Activated CD8-positive, alpha-beta memory T cell treated with anti-CD3 and anti-CD28 coated beads for 36 hours (primary cell): ENCODE data around the gene PHLDA3. TPM values are rescaled to one million over a fixed set of nuclear protein-coding genes. Genes with fewer than 3 reads are reported as not detected.

Source experiments
- CTCF ChIA-PET: fragments of 350-600 bp; sonication (Branson Sonifier 250); formaldehyde crosslinking; loops from one replicate; lab custom pipeline; 2021; ENCODE audit warnings: antibody characterized with exemption; lab: Charles Lee
- POLR2A ChIA-PET: fragments of 350-600 bp; sonication (Branson Sonifier 250); formaldehyde crosslinking; loops from one replicate; lab custom pipeline; 2021; ENCODE audit warnings: antibody characterized with exemption; lab: Charles Lee
- total RNA-seq, 2 experiments: library from RNA; stranded (reverse); gene quantifications; one replicate each; pipeline ENCODE4 v1.2.3, GENCODE V29; 2021

PHLDA3 gene
- total RNA-seq, 2 experiments from 2014 or later = 8.7 to 9.7 TPM

- CTCF ChIA-PET = interaction anchor here (0.7 kb wide), 1 partner anchor 9 kb away, joined by 3 read pairs; no protein-coding TSS in a partner anchor
- POLR2A ChIA-PET = no interaction called here
These were observed 42.3 kb downstream of the PHLDA3 start for GRCh38 chr1:201426479-201427310.

DNA sequence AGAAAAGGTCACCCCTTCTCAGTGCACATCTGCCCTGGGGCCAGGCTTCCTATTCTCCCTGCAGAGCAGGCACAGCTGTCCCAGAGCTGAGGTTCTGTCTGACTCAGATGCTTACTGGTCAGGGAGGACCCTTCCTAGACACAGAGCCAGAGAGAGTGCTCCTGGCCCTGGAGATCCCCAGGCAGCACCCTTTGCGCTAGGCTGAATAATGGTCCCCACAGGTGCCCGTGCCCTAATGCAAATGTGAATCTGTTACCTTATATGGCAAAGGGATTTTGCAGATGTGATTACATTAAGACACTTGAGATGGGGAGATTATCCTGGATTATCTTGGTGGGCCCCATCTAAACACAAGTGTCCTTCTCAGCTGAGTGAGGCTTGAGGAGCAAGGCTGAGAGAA lies 44.8 kb downstream of the PHLDA3 start:
- ChIA-PET CTCF (no interaction called here), POLR2A (no interaction called here)

GRCh38 chr1:201423655-201424054 lies 45.3 kb downstream of the PHLDA3 start:
- POLR2A ChIA-PET = no interaction called here
- CTCF ChIA-PET = no interaction called here

- POLR2A ChIA-PET = no interaction called here
These were observed 46.5 kb downstream of the PHLDA3 start for GRCh38 chr1:201422436-201423030.

GRCh38 chr1:201422026-201422425 lies 47.0 kb downstream of the PHLDA3 start:
- POLR2A ChIA-PET = no interaction called here
- CTCF ChIA-PET = no interaction called here

More at GRCh38 chr1:201422436-201423030, 46.5 kb downstream of the PHLDA3 start:
- CTCF ChIA-PET = no interaction called here

- ChIA-PET CTCF (no interaction called here), POLR2A (no interaction called here)
These were observed 47.9 kb downstream of the PHLDA3 start for GRCh38 chr1:201421041-201421440.

DNA sequence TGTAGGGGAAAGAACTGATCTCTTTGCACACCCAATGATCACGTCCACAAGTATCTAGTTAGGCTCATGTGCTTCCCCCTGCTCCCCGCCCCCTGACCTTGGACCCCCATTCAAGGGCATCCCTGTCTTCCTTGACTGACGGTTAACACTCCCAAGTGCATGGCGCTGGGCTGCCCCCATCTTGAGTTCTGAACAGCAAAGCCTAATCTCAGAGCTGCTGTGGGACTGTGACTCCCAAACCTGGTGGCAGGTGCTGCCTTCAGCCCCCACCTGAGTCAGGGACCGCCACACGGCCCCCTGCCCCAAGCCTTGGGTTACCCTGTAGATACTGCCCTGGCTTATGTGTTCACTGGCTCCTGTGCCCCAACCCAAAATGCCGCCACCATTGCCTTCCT lies 48.4 kb downstream of the PHLDA3 start:
- ChIA-PET CTCF (interaction anchor here (1.5 kb wide), 1 partner anchor 283 kb away, joined by 3 read pairs; no protein-coding TSS in a partner anchor), POLR2A (no interaction called here)

DNA sequence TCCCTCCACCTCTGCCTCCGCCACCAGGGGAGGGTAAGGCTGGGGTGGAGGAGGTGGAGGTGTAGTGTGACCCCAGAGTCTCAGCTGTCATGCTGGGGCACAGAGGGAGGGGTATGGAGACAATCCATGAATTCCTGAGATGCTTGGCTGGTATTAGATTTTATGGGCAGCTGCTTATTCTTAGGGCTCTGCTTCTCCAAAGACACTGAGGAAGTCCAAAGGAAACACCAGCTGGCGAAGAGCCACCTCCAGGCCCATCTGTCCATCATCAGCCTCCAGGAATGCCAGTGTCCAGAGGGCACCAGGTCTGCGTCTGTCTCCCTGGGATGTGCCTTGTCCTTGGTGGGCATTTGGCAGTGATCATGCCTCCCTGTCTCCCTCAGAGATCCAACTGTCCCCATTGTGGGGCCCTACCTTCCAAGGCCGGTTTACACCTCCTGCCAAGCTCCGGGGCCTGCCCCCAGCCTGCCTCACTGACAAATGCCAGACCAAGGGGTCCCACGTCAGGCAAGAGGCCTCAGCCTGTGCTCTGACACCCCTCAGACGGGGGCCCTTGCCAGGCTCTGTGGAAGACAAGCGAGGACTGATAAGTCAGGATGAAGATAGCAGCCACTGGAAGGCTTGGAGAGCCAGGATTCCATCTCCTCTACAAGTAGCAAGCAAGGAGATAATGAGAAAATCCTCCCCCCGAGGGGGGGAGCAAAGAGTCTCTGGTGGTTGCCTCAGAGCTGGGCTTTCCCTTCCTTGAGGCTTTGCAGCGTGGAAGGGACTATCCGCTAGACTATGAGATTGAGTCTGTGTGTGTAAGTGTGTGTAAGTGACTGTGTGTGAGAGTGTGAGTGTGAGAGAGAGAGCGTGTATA lies 49.0 kb downstream of the PHLDA3 start:
- POLR2A ChIA-PET = no interaction called here
- CTCF ChIA-PET = interaction anchor here (1.5 kb wide), 1 partner anchor 283 kb away, joined by 3 read pairs; no protein-coding TSS in a partner anchor

DNA sequence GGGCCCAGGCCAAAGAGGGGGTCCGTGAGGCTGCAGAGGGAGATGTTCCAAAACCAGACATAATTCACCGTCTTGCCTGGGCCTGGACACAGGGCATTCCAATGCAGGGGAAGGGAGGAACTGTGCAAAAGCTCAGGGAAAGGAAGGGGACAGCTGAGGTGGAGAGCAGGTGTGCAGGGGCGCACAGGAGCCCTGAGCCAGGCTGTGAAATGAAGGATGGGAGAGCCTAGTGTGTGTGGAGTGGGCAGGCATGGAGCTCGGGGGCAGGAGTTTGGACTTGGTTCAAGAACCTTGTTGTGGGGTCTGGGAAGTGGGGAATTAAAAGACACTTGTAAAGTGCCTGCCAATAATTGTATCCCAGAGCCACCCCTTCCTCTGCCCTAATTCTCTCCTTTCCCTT lies 49.7 kb downstream of the PHLDA3 start:
- ChIA-PET POLR2A (no interaction called here), CTCF (interaction anchor here (1.5 kb wide), 1 partner anchor 284 kb away, joined by 3 read pairs; no protein-coding TSS in a partner anchor)

- ChIA-PET CTCF (interaction anchor here (0.6 kb wide), 2 partner anchors 184 to 234 kb away, joined by 3 to 4 read pairs; no protein-coding TSS in a partner anchor), POLR2A (interaction anchor here (0.6 kb wide), 1 partner anchor 10 kb away, joined by 5 read pairs; no protein-coding TSS in a partner anchor)
These were observed 50.5 kb downstream of the PHLDA3 start for GRCh38 chr1:201418461-201418860.

Other genes with a start within 250 kb of the PHLDA3 start
- not detected for gene PKP1, start 185.7 kb downstream of the PHLDA3 start, total RNA-seq
- gene TNNT2, start 91.5 kb downstream of the PHLDA3 start, total RNA-seq = not detected
- gene LAD1, start 69.9 kb downstream of the PHLDA3 start, total RNA-seq = not detected
- gene TNNI1, start 47.5 kb downstream of the PHLDA3 start, total RNA-seq = not detected
- gene CSRP1, start 37.9 kb upstream of the PHLDA3 start, total RNA-seq = 10 to 100 TPM; 69.3 to 71.8 TPM
- gene NAV1, start 69.9 kb upstream of the PHLDA3 start, total RNA-seq = under 1 TPM; 0.61 to 0.94 TPM